Skeletal muscle satellite cell (primary cell): ENCODE data around the gene FGB. TPM values are rescaled to one million over a fixed set of nuclear protein-coding genes. Genes with fewer than 3 reads are reported as not detected.

Experiments
- H3K27me3 ChIP-seq: 2 replicates; pipeline ENCODE4 v1.7.0; 2013; ENCODE audit warnings: low read length; ENCODE audit not compliant: control insufficient read depth, insufficient read depth
- H3K36me3 ChIP-seq: 2 replicates; pipeline ENCODE4 v1.7.0; 2013; ENCODE audit warnings: mild to moderate bottlenecking, control low read depth, low read length; ENCODE audit not compliant: insufficient read depth
- H3K4me1 ChIP-seq: 2 replicates; pipeline ENCODE4 v1.7.0; 2013; ENCODE audit warnings: low read length; ENCODE audit not compliant: control insufficient read depth, insufficient read depth
- H3K4me2 ChIP-seq: 2 replicates; pipeline ENCODE4 v1.7.0; 2013; ENCODE audit warnings: mild to moderate bottlenecking, low read length
- H3K4me3 ChIP-seq: 2 replicates; pipeline ENCODE4 v1.7.0; 2013; ENCODE audit warnings: low read length
- H3K9ac ChIP-seq: 2 replicates; pipeline ENCODE4 v1.7.0; 2013; ENCODE audit warnings: mild to moderate bottlenecking, low read depth, low read length, moderate library complexity
- H3K9me3 ChIP-seq: replicated peaks from 2 replicates; pipeline ENCODE4 v1.7.0; 2013; ENCODE audit warnings: mild to moderate bottlenecking, control low read depth, low read length
- total RNA-seq: library from RNA; depleted of rRNA; stranded (reverse); fragments of >200 nt; gene quantifications from 2 replicates; pipeline ENCODE4 v1.2.3, GENCODE V29; 2012; rRNA removed

Gene FGB
- not detected in 2 replicates for total RNA-seq

DNA sequence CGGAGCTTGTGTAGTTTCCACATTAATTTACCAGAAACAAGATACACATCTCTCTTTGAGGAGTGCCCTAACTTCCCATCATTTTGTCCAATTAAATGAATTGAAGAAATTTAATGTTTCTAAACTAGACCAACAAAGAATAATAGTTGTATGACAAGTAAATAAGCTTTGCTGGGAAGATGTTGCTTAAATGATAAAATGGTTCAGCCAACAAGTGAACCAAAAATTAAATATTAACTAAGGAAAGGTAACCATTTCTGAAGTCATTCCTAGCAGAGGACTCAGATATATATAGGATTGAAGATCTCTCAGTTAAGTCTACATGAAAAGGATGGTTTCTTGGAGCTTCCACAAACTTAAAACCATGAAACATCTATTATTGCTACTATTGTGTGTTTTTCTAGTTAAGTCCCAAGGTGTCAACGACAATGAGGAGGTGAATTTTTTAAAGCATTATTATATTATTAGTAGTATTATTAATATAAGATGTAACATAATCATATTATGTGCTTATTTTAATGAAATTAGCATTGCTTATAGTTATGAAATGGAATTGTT is at the start of gene FGB:
TSS of gene FGB (plus strand) at position 315 of the 558 bp plus-strand sequence. CDS start at position 323, 8 bp downstream.
- no peak within 1 kb of the TSS for H3K4me3 ChIP-seq
- H3K27me3 ChIP-seq = no peaks in the 10 kb centered on the region
- H3K36me3 ChIP-seq = no peaks in the 10 kb centered on the region
- peaks cover 24% of the 10 kb centered on the region for H3K4me1 ChIP-seq
- no peaks in the 10 kb centered on the region for H3K9me3 ChIP-seq
- no peak within 1 kb of the TSS for H3K9ac ChIP-seq
- no peak within 1 kb of the TSS for H3K4me2 ChIP-seq

DNA sequence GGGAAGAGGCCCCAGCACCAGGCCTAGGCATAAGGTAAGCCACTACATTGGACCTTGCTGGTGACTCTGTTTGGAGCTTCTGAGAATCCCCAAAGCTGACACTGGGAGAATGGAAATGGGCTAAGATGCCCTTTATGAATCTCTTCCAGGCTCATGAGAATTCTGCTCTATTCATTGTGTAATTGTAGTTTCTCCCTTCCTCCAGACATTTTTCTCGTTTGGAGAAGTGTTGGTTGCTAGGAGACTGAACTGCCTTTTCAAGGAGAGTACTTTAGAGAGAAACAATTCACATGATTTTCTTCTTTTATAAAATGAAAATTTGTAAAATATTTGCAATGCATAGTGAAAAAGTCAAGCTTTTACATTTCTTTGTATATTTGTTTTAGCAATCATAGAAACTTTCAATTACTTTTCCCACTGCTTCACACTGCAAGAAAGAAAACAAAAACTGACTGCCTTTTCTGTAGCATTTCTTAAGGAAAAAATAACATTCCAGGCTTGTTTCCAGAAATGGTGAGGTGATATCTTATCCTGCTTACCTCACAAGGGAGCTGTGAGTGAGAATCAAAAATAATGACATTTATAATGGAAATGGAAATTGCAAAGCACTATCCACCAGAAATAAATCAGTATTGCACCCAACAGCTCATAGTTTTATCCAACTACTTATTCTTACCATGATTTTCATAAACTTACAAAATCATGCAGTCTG is 46.3 kb upstream of the FGB start:
- no peak overlapping the region for H3K4me2 ChIP-seq
- H3K27me3 ChIP-seq = peaks cover 34% of the 10 kb centered on the region
- H3K36me3 ChIP-seq = no peaks in the 10 kb centered on the region
- no peaks in the 10 kb centered on the region for H3K4me1 ChIP-seq
- no peak overlapping the region for H3K4me3 ChIP-seq
- no peak overlapping the region for H3K9ac ChIP-seq
- H3K9me3 ChIP-seq = no peaks in the 10 kb centered on the region

DNA sequence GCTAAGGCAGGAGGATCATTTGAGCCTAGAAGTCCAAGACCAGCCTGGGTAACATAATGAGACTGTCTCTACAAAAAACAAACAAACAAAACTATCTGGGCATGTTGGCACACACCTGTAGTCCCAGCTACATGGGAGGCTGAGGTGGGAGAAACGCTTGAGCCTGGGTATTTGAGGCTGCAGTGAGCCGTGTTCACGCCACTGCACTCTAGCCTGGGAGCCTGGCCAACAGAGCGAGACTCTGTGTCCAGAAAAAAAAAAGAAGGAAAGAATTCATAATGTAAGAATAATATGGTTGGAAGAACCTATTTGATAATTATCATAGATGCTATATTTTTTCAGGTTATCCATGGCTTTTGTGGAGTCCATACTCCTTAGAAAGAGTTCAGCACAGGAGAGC is 45.2 kb upstream of the FGB start:
- Histone ChIP-seq H3K4me2 (no peak overlapping the region), H3K4me3 (no peak overlapping the region), H3K9ac (no peak overlapping the region), H3K4me1 (no peaks in the 10 kb centered on the region), H3K36me3 (no peaks in the 10 kb centered on the region), H3K9me3 (no peaks in the 10 kb centered on the region), H3K27me3 (peaks cover 45% of the 10 kb centered on the region)

DNA sequence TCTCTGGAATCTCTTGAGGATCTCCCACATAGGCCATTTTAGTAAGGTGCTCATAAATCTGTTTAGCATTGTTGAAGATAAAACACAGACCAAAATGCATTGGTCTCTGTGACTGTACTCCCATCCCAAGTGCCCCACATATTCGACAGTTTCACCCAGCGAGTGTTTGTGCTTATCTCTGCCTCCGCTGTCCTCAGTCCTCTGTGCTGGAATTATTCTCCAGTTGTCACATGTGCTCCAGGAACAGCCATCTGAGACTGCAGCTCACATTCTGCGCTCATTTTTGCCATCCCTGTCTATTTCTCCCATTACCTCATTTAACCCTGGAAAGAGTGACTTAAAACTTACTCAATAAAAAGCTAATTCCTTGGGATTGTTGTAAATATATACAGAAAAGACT is 43.6 kb upstream of the FGB start:
- H3K27me3 ChIP-seq = peaks cover 47% of the 10 kb centered on the region
- no peaks in the 10 kb centered on the region for H3K36me3 ChIP-seq
- no peak overlapping the region for H3K4me2 ChIP-seq
- H3K9ac ChIP-seq = no peak overlapping the region
- H3K4me1 ChIP-seq = no peaks in the 10 kb centered on the region
- H3K9me3 ChIP-seq = no peaks in the 10 kb centered on the region
- no peak overlapping the region for H3K4me3 ChIP-seq

DNA sequence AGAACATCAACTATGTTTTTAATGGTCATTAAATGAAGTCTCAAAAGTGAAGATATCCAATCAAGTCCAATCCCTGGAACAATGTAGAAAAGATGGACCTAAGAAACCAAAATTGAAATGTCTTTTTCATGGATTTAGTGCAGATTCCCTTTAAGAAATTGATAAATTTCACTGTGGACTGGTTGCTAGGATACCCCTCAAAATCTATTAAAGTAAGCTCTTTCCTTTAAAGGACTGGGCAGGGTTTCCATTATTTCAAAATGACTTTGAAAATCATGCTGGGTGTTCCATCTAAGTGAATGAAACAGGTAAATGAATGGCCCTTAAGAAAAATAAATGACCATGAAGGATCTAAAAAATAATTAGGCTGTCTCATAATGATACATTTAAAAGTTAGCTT is 41.2 kb upstream of the FGB start:
- Histone ChIP-seq H3K4me1 (no peaks in the 10 kb centered on the region), H3K4me2 (no peak overlapping the region), H3K27me3 (peaks cover 33% of the 10 kb centered on the region), H3K36me3 (no peaks in the 10 kb centered on the region), H3K4me3 (no peak overlapping the region), H3K9me3 (no peaks in the 10 kb centered on the region), H3K9ac (no peak overlapping the region)

DNA sequence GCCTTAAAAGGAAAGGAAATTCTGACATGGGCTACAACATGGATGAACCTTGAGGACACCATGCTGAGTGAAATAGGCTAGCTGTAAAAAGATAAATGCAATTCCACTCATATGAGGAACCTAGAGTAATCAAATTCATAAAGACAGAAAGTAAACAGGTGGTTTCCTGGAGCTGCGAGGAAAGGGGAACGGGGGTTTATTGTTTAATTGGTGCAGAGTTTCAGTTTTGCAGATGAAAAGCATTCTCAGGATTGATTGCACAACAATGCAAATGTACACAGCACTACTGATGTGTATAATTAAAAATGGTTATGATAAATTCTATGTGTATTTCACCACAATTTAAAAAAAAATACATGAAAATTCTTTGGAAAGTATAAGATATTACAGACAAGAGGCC is 36.7 kb upstream of the FGB start:
- no peaks in the 10 kb centered on the region for H3K4me1 ChIP-seq
- peaks cover 13% of the 10 kb centered on the region for H3K27me3 ChIP-seq
- no peaks in the 10 kb centered on the region for H3K36me3 ChIP-seq
- no peaks in the 10 kb centered on the region for H3K9me3 ChIP-seq
- H3K4me3 ChIP-seq = no peak overlapping the region
- H3K4me2 ChIP-seq = no peak overlapping the region
- H3K9ac ChIP-seq = no peak overlapping the region

DNA sequence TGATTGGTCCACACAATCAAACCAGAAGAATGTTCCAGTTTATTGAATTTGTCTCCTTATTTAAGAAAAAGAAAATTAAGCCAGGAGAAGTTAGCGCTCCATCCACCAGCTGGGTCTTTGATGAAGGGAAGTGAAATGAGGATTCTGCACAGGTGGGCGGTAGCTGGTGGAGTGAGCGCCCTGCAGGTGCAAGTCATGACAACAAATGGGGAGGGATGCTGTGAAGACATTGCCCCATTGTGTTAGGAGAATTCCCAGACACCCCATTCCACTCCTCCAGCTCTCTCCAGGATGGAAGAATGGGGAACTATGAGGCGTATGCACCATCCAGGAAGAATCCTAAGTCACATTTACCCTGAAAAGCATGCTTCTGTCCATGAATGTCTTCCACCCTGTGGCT is 35.5 kb upstream of the FGB start:
- Histone ChIP-seq H3K4me3 (no peak overlapping the region), H3K36me3 (no peaks in the 10 kb centered on the region), H3K27me3 (peaks cover 5% of the 10 kb centered on the region), H3K9me3 (no peaks in the 10 kb centered on the region), H3K4me2 (no peak overlapping the region), H3K4me1 (no peaks in the 10 kb centered on the region), H3K9ac (no peak overlapping the region)

DNA sequence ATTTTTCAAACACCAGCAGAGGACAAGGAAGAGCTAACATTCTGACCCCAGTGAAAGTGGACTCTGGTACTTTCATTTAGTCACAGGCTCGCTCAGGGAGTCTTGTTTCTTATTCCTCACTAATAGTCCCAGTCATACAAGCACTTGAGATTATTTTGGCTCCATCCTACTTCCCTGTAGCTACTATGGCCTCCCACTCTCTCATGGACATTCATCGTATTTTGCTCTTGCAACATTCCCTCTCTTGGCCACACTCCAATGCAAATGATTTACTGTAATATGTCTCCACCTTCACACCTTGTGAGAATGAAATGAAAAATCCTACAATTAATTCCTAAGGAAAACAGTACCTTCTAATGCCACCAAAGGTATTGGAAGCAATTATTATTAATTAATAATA is 33.9 kb upstream of the FGB start:
- H3K9me3 ChIP-seq = no peaks in the 10 kb centered on the region
- H3K27me3 ChIP-seq = no peaks in the 10 kb centered on the region
- no peak overlapping the region for H3K4me3 ChIP-seq
- H3K4me2 ChIP-seq = no peak overlapping the region
- H3K9ac ChIP-seq = no peak overlapping the region
- no peaks in the 10 kb centered on the region for H3K4me1 ChIP-seq
- no peaks in the 10 kb centered on the region for H3K36me3 ChIP-seq

DNA sequence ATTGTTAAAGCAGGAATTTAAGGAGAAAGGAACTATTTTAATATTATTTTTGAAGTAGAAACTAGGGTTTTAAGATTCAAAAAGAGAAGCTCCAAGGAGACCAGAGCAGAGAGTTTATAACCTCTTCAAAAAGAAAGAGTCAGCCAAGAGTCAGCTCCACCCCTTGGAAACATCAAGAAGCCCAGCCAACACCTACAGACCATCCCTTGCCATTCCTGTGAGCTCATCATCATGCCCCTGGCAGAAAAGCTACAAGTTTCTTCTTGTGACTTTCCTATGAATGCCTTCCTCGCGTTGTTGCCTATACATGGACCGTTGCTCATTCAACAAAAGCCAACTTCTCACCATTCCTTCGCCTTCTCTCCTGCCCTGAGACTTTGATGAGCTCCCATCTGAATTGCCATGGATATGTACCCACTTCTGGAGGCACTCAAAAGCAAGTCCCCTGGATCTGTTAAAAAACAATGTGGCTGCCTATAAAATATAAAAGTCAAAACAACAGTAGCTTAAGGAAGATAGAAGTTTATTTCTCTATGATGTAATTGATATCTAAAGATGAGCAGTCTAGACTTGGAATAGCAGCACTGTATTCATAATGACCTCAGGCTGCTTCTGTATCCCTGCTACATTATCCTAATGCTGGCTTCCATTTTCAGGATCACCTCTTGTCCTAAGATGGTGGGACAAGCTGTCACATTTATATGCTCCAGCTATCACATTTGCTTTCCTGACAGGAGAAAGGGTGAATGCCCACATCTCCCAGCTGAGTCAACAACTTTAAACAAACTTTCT is 32.9 kb upstream of the FGB start:
- no peak overlapping the region for H3K4me2 ChIP-seq
- no peaks in the 10 kb centered on the region for H3K36me3 ChIP-seq
- no peaks in the 10 kb centered on the region for H3K27me3 ChIP-seq
- no peak overlapping the region for H3K4me3 ChIP-seq
- no peaks in the 10 kb centered on the region for H3K4me1 ChIP-seq
- H3K9ac ChIP-seq = no peak overlapping the region
- no peaks in the 10 kb centered on the region for H3K9me3 ChIP-seq

DNA sequence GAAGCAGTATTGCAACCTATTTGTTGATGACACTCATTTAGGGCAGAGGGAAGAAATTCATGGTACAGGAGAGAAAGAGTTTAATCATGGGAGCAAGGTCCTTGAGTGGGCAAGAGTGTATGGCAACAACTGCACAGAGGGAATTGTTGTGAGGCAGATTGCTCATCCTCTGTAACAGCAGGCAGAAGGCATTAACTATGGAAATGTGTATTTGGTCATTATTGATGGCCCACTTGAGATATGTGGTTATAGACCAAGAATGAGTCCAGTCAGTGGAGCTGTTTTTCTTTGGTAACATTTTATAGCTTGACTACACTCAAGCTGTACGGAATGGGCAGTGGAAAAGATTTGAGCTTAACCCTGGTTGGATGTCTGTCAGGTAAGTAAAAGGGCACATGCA is 28.5 kb upstream of the FGB start:
- Histone ChIP-seq H3K4me1 (no peaks in the 10 kb centered on the region), H3K4me3 (no peak overlapping the region), H3K9ac (no peak overlapping the region), H3K36me3 (peaks cover 32% of the 10 kb centered on the region), H3K27me3 (no peaks in the 10 kb centered on the region), H3K4me2 (no peak overlapping the region), H3K9me3 (no peaks in the 10 kb centered on the region)

DNA sequence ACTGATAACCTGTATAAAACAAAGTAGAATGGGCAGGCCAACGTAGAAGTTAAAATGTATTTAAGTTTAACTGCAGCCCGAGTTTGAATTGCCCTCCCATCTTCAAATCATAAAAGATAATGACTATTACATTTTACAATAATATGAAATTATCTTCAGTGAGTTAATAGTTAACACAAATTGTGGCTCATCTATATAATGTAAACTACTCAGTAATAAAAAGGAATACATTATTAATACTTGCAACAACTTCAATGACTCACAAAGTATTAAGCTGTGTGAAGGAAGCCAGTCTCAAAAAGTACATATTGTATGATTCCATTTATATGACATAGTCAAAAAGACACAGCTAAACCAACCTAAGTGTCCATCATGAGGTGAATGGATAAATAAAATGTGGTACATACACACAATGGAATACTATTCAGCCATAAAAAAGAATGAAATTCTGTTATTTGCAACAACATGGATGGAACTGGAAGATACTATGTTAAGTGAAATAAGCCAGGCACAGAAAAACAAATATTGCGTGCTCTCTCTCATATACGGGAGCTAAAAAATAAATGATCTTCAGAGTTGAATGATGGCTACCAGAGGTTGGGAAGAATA is 20.4 kb upstream of the FGB start:
- H3K4me3 ChIP-seq = no peak overlapping the region
- H3K9ac ChIP-seq = no peak overlapping the region
- no peaks in the 10 kb centered on the region for H3K27me3 ChIP-seq
- no peaks in the 10 kb centered on the region for H3K4me1 ChIP-seq
- no peaks in the 10 kb centered on the region for H3K9me3 ChIP-seq
- H3K4me2 ChIP-seq = no peak overlapping the region
- H3K36me3 ChIP-seq = peaks cover 93% of the 10 kb centered on the region
